HG03025 (cell line): ENCODE measurements around the gene MAGEA6.
"Not testable (repeated sequence)": the region's sequence is repeated elsewhere in the genome, so short reads cannot be mapped to it uniquely, and the experiment has no call there.

Experiments
- ATAC-seq: cut with Tn5 transposase; IDR thresholded peaks from one replicate; pipeline ENCODE4 v1.9.1; 2021; ENCODE audit warnings: mild to moderate bottlenecking, moderate library complexity; ENCODE audit not compliant: unreplicated experiment, low FRiP score

MAGEA6 gene

GRCh38 chrX:152769549-152770289 is at the start of gene MAGEA6:
MAGEA6 (minus strand) TSS chrX:152769689; CDS start chrX:152767650, 2,039 bp downstream.
- ATAC-seq, result not testable (repeated sequence)

- ATAC-seq, result no peak
Observed at GRCh38 chrX:152819266-152819665, 49.8 kb upstream of the MAGEA6 start.

- no peak for ATAC-seq
Observed at GRCh38 chrX:152818356-152818755, 48.9 kb upstream of the MAGEA6 start.

GRCh38 chrX:152817078-152817764 is 47.7 kb upstream of the MAGEA6 start:
- ATAC-seq, result no peak

GRCh38 chrX:152814048-152814447 is 44.6 kb upstream of the MAGEA6 start:
- ATAC-seq, result no peak

- no peak for ATAC-seq
Observed at GRCh38 chrX:152813206-152813605, 43.7 kb upstream of the MAGEA6 start.

- no peak for ATAC-seq
Observed at GRCh38 chrX:152810403-152810802, 40.9 kb upstream of the MAGEA6 start.

- no peak for ATAC-seq
Observed at GRCh38 chrX:152806035-152806434, 36.5 kb upstream of the MAGEA6 start.

- no peak for ATAC-seq
Observed at GRCh38 chrX:152798945-152799344, 29.5 kb upstream of the MAGEA6 start.

GRCh38 chrX:152787062-152787461 is 17.6 kb upstream of the MAGEA6 start:
- peak; percentile 57 for ATAC-seq

- ATAC-seq, result not testable (repeated sequence)
Observed at GRCh38 chrX:152766562-152766961, 2.9 kb downstream of the MAGEA6 start.

GRCh38 chrX:152761582-152761981 is 7.9 kb downstream of the MAGEA6 start:
- ATAC-seq, result not testable (repeated sequence)

- ATAC-seq, result not testable (repeated sequence)
Observed at GRCh38 chrX:152759544-152759943, 9.9 kb downstream of the MAGEA6 start.

- not testable (repeated sequence) for ATAC-seq
Observed at GRCh38 chrX:152758918-152759317, 10.6 kb downstream of the MAGEA6 start, which contains the start of gene CSAG3. CSAG3 (plus strand) TSS chrX:152759218.

- ATAC-seq, result not testable (repeated sequence)
Observed at GRCh38 chrX:152754871-152755270, 14.6 kb downstream of the MAGEA6 start.

- not testable (repeated sequence) for ATAC-seq
Observed at GRCh38 chrX:152753686-152754650, 15.5 kb downstream of the MAGEA6 start, which contains the start of gene MAGEA2. MAGEA2 (minus strand) TSS chrX:152753842; CDS start chrX:152751363, 2,479 bp downstream.

GRCh38 chrX:152738560-152738959 is 30.9 kb downstream of the MAGEA6 start:
- no peak for ATAC-seq

GRCh38 chrX:152736528-152736927 is 33.0 kb downstream of the MAGEA6 start:
- ATAC-seq, result not testable (repeated sequence)

- no peak for ATAC-seq
Observed at GRCh38 chrX:152735860-152736511, 33.5 kb downstream of the MAGEA6 start.

- ATAC-seq, result no peak
Observed at GRCh38 chrX:152735101-152735500, 34.4 kb downstream of the MAGEA6 start.
